PC-3 (cell line): ENCODE measurements around the gene ALKBH2. TPM values are rescaled to one million over a fixed set of nuclear protein-coding genes. Genes with fewer than 3 reads are reported as not detected.
"Not testable (repeated sequence)": the region's sequence is repeated elsewhere in the genome, so short reads cannot be mapped to it uniquely, and the experiment has no call there.

Source experiments
- ATAC-seq: fragments of 200-7000 bp; cut with Tn5 transposase; 2 replicates; pipeline ENCODE4 v1.9.1; 2020; ENCODE audit warnings: mild to moderate bottlenecking, moderate library complexity
- BruUV-seq: library from RNA; stranded (reverse); fragments of 400-500 nt; replicated peaks from 2 replicates; lab custom pipeline; 2021; lab: Mats Ljungman, UMichigan
- CTCF ChIA-PET: fragments of 300-600 bp; sonication (Branson Sonifier 250); formaldehyde crosslinking; loops from one replicate; lab custom pipeline; 2022; ENCODE audit warnings: antibody characterized with exemption; lab: Charles Lee
- POLR2A ChIA-PET: fragments of 300-600 bp; sonication (Branson Sonifier 250); formaldehyde crosslinking; loops from one replicate; lab custom pipeline; 2022; ENCODE audit warnings: antibody characterized with exemption; ENCODE audit not compliant: unreplicated experiment; lab: Charles Lee
- DNase-seq: peaks from one replicate; pipeline ENCODE4 v3.0.0-alpha.2; 2015
- H2AFZ ChIP-seq: fragments of 300-600 bp; sonication (generic); 2 replicates; pipeline ENCODE4 v1.6.0; 2016; ENCODE audit warnings: antibody characterized with exemption, low read length
- H3F3A ChIP-seq: fragments of 300-600 bp; sonication (generic); one replicate; pipeline ENCODE4 v1.6.0; 2017; ENCODE audit warnings: antibody characterized with exemption, low read length, control low read depth, mild to moderate bottlenecking; ENCODE audit not compliant: unreplicated experiment
- H3K27ac ChIP-seq: fragments of 300-600 bp; sonication (generic); 2 replicates; pipeline ENCODE4 v1.5.1; 2016; ENCODE audit warnings: mild to moderate bottlenecking, low read length
- H3K27me3 ChIP-seq: fragments of 300-600 bp; sonication (generic); 2 replicates; pipeline ENCODE4 v1.6.1; 2016; ENCODE audit warnings: low read length, mixed read lengths
- H3K36me3 ChIP-seq: fragments of 300-600 bp; sonication (generic); 2 replicates; pipeline ENCODE4 v1.6.1; 2016; ENCODE audit warnings: low read depth, mixed run types, low read length, mixed read lengths
- H3K4me1 ChIP-seq: fragments of 300-600 bp; sonication (generic); 2 replicates; pipeline ENCODE4 v1.5.1; 2016; ENCODE audit warnings: low read length; ENCODE audit not compliant: insufficient read depth
- H3K4me2 ChIP-seq: fragments of 300-600 bp; sonication (generic); 2 replicates; pipeline ENCODE4 v1.6.0; 2016; ENCODE audit warnings: low read length
- H3K4me3 ChIP-seq: fragments of 300-600 bp; sonication (generic); 2 replicates; pipeline ENCODE4 v1.5.1; 2016; ENCODE audit warnings: mild to moderate bottlenecking, low read length, mixed read lengths
- H3K79me2 ChIP-seq: fragments of 300-600 bp; sonication (generic); 2 replicates; pipeline ENCODE4 v1.6.1; 2017; ENCODE audit warnings: low read length, mixed read lengths
- H3K9ac ChIP-seq: fragments of 300-600 bp; sonication (generic); 2 replicates; pipeline ENCODE4 v1.6.0; 2016; ENCODE audit warnings: mild to moderate bottlenecking, low read length
- H3K9me2 ChIP-seq: fragments of 300-600 bp; sonication (generic); replicated peaks from 2 replicates; pipeline ENCODE4 v1.6.1; 2016; ENCODE audit warnings: mixed run types, low read length, mixed read lengths
- H3K9me3 ChIP-seq: fragments of 300-600 bp; sonication (generic); 2 replicates; pipeline ENCODE4 v1.6.1; 2016; ENCODE audit warnings: low read length, mixed read lengths
- H4K20me1 ChIP-seq: fragments of 300-600 bp; sonication (generic); 2 replicates; pipeline ENCODE4 v1.6.1; 2016; ENCODE audit warnings: low read length, mixed read lengths
- CTCF ChIP-seq: fragments of 300-600 bp; sonication (generic); conservative IDR thresholded peaks from 2 replicates; pipeline ENCODE4 v1.5.1; 2017; ENCODE audit warnings: antibody characterized with exemption, low read depth, mild to moderate bottlenecking, low read length
- EZH2 ChIP-seq: fragments of 300-600 bp; sonication (generic); IDR thresholded peaks from one replicate; pipeline ENCODE4 v1.6.1; 2017; ENCODE audit warnings: antibody characterized with exemption, mild to moderate bottlenecking, low read length; ENCODE audit not compliant: unreplicated experiment
- EZH2phosphoT487 ChIP-seq: fragments of 300-600 bp; sonication (generic); IDR thresholded peaks from 2 replicates; pipeline ENCODE4 v1.6.1; 2018; ENCODE audit warnings: mild to moderate bottlenecking, antibody characterized with exemption, low read length, borderline replicate concordance
- intact Hi-C: fragments of 100-400 bp; cut with micrococcal nuclease; formaldehyde crosslinking; loops from 2 replicates; pipeline ENCODE4 v1.9.0; 2023
- total RNA-seq: library from RNA; depleted of rRNA; stranded (reverse); fragments of >200 nt; gene quantifications from 2 replicates; pipeline ENCODE4 v1.2.3, GENCODE V29; 2014

The ALKBH2 gene
- total RNA-seq, 1 experiment from 2014 or later, result 74.0 TPM

DNA sequence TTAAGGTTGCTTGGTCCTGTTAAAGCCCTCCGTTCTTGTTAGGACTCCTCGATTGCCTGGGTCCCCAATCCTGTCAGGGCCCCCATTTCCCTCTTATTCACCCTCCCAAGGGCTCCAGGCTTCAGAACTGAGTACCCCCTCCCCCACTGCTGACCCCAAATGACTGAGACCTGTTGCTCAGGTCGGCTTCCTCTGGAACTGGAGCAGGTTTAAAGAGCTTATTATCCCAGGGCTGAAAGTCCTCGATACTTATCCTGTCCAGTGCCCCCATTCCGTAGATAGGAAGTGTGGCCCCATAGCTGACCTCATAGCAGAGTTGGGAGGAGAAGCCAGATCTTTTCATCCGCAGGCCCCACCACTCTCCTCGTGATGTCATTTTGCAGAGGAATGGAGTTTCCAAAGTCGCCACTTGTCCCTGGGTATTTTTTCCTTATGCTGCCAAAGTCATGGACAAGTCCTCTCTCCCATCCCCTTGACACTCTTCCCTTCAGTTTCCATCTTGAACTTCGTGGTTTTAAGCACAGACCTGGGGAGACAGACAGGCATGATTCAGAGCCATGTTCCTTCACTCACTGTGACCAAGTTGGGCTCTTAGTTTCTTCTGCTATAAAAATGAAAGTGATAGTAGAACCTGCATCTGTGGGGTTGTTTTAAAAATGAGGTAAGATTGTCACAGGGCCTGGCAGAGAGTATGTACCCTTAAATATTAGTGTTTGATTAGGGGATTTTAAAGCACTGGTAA, 39.7 kb downstream of the ALKBH2 start:
- Histone ChIP-seq H2AFZ (peak overlapping the region; percentile 99), H3K9ac (peak overlapping the region; percentile 87), H3K27me3 (no peaks in the 10 kb centered on the region), H3K79me2 (peaks cover 13% of the 10 kb centered on the region; the same call in 1 of the 2 replicates), H3K36me3 (peaks cover 3% of the 10 kb centered on the region; the same call in 1 of the 2 replicates), H4K20me1 (no peaks in the 10 kb centered on the region), H3F3A (no peaks in the 10 kb centered on the region), H3K4me2 (peak overlapping the region; percentile 91), H3K9me3 (no peaks in the 10 kb centered on the region), H3K4me3 (peak overlapping the region; percentile 96), H3K27ac (no peak overlapping the region), H3K9me2 (no peaks in the 10 kb centered on the region), H3K4me1 (peaks cover 16% of the 10 kb centered on the region)
- POLR2A ChIA-PET, result no interaction called here
- TF ChIP-seq EZH2, result no peak
- intact Hi-C loops, result loop anchor here (2.0 kb wide), 1 partner anchor 39 kb away; the partner anchor contains the start of gene ALKBH2
- no TSS peak for BruUV-seq
- CTCF ChIA-PET, result no interaction called here
- ATAC-seq (no peak), DNase-seq (no peak)

DNA sequence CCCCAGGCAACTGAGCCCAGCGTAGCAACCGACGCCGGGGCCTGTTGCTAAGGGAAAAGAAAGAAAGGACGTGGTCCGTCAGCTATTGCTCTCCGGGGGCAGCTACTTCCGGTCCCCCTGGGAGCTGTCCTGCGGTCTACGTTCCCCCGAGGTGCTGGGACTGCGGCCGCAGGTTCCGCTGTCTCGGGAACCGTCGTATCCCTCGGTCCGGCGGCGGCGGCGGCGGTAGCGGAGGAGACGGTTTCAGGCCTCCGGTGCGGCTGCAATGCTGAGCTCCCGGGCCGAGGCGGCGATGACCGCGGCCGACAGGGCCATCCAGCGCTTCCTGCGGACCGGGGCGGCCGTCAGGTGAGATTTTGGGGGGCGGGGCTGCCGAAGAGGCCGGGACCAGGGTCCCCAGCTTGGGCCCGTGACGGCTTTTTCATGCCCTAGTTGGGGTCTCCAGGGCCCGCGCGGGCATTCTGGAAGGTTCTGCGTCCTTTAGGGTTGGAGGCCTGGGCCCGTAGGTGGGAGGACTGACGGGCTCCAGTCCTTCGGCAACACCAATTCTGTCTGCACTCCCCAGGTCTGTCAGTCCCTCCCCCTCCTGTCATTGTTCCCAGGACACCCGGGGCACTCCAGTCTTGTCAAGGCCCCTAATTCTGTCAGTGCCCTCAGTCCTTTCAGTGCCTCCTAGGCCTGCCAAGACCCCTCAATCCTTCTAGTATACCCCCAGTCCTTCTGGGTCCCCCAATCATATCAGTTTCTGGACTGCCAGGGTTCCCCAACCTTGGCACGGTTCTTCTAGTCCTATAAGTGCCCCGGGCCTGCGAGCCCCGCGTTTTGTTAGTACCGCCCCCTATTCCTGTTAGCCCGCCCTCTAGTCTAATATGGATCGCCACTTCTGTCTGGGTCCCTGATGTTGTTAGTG, 40.6 kb downstream of the ALKBH2 start, which contains the start of gene USP30:
Gene USP30, plus strand, starts transcription at position 163 of the 910 bp plus-strand sequence. Its CDS starts 103 bp downstream, at position 266.
- ChIA-PET POLR2A (interaction anchor here (0.6 kb wide), 1 partner anchor 711 kb away, joined by 3 read pairs; no protein-coding TSS in a partner anchor), CTCF (interaction anchor here (1.0 kb wide), 1 partner anchor 40 kb away, joined by 3 read pairs; no protein-coding TSS in a partner anchor)
- DNase-seq, result peak; percentile 86
- Histone ChIP-seq H3K4me3 (peak within 1 kb of the TSS; percentile 96), H3F3A (no peaks in the 10 kb centered on the region), H3K9ac (peak within 1 kb of the TSS; percentile 87), H3K4me2 (peak within 1 kb of the TSS; percentile 91), H3K27ac (no peak within 1 kb of the TSS), H3K9me2 (no peaks in the 10 kb centered on the region), H3K4me1 (peaks cover 16% of the 10 kb centered on the region), H3K36me3 (0 out of 2 replicates have a peak, but pooled peaks cover under 1% of the 10 kb centered on the region), H2AFZ (peak within 1 kb of the TSS; percentile 99), H3K9me3 (no peaks in the 10 kb centered on the region), H4K20me1 (no peaks in the 10 kb centered on the region), H3K27me3 (no peaks in the 10 kb centered on the region), H3K79me2 (peaks cover 13% of the 10 kb centered on the region; the same call in 1 of the 2 replicates)
- BruUV-seq, result TSS peak; percentile 44
- intact Hi-C loops, result loop anchor here (2.0 kb wide), 1 partner anchor 40 kb away; the partner anchor contains the start of gene ALKBH2
- ATAC-seq, result peak; percentile 91
- TF ChIP-seq EZH2phosphoT487, result no peak
- no peak for TF ChIP-seq EZH2
- TF ChIP-seq CTCF, result no peak

- peaks cover 20% of the 10 kb centered on the region for H3K4me1 ChIP-seq
- peak overlapping the region; percentile 96 for H3K4me3 ChIP-seq
- H3K4me2 ChIP-seq, result peak overlapping the region; percentile 91
- no peaks in the 10 kb centered on the region for H3K9me2 ChIP-seq
- no peak for DNase-seq
- H3K79me2 ChIP-seq, result peaks cover 13% of the 10 kb centered on the region; the same call in 1 of the 2 replicates
- H3K27ac ChIP-seq, result no peak overlapping the region
- H3K36me3 ChIP-seq, result no peaks in the 10 kb centered on the region
- no peaks in the 10 kb centered on the region for H4K20me1 ChIP-seq
- no peak; the same call in 1 of the 2 replicates for ATAC-seq
- ChIA-PET POLR2A (interaction anchor here (0.6 kb wide), 1 partner anchor 711 kb away, joined by 3 read pairs; no protein-coding TSS in a partner anchor), CTCF (interaction anchor here (1.0 kb wide), 1 partner anchor 41 kb away, joined by 3 read pairs; no protein-coding TSS in a partner anchor)
- H3F3A ChIP-seq, result no peaks in the 10 kb centered on the region
- H2AFZ ChIP-seq, result peak overlapping the region; percentile 99
- intact Hi-C loops, result loop anchor here (2.0 kb wide), 1 partner anchor 41 kb away; the partner anchor contains the start of gene ALKBH2
- TSS peak; percentile 97 for BruUV-seq
- TF ChIP-seq EZH2phosphoT487, result no peak
- TF ChIP-seq CTCF, result no peak
- no peak for TF ChIP-seq EZH2
- H3K27me3 ChIP-seq, result no peaks in the 10 kb centered on the region
- peak overlapping the region; percentile 87 for H3K9ac ChIP-seq
- H3K9me3 ChIP-seq, result no peaks in the 10 kb centered on the region
Observed at GRCh38 chr12:109052097-109052413, 41.2 kb downstream of the ALKBH2 start.

DNA sequence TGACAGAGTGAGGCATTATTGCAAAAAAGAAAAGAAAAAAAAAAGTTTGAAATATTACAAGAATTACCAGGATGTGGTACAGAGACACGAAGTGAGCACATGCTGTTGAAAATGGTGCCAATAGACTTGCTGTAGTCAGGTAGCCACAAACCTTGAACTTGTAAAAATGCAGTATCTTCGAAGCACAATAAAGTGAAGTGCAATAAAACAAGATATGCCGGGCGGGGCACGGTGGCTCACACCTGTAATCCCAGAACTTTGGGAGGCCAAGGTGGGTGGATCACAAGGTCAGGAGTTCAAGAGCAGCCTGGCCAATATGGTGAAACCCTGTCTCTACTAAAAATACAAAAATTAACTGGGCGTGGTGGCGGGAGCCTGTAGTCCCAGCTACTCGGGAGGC, 43.5 kb downstream of the ALKBH2 start:
- DNase-seq, ATAC-seq, H3F3A ChIP-seq, H2AFZ ChIP-seq, H3K36me3 ChIP-seq, BruUV-seq, H3K27ac ChIP-seq, intact Hi-C loops, H4K20me1 ChIP-seq, H3K4me3 ChIP-seq, H3K9ac ChIP-seq, POLR2A ChIA-PET, H3K4me2 ChIP-seq, H3K27me3 ChIP-seq, H3K9me3 ChIP-seq, CTCF ChIA-PET, H3K9me2 ChIP-seq: not testable (repeated sequence)
- H3K79me2 ChIP-seq, result peaks cover 13% of the 10 kb centered on the region; the same call in 1 of the 2 replicates
- H3K4me1 ChIP-seq, result peaks cover 25% of the 10 kb centered on the region
